Neuronal stem cell (in vitro differentiated cells): ENCODE results near the gene PLAAT2.

ENCODE experiments used
- DNase-seq: peaks from one replicate; pipeline ENCODE4 v3.0.0-alpha.2; 2013; ENCODE audit warnings: low spot score
- H2AFZ ChIP-seq: one replicate; pipeline ENCODE4 v1.6.1; 2013; ENCODE audit warnings: mild to moderate bottlenecking, low read length, inconsistent platforms
- H2AK5ac ChIP-seq: 2 replicates; pipeline ENCODE4 v1.6.1; 2013; ENCODE audit warnings: low read depth, mild to moderate bottlenecking, inconsistent platforms, low read length, moderate library complexity, mixed read lengths
- H2BK120ac ChIP-seq: 2 replicates; pipeline ENCODE4 v1.6.1; 2013; ENCODE audit warnings: low read depth, mild to moderate bottlenecking, inconsistent platforms, low read length, moderate library complexity, mixed read lengths
- H2BK12ac ChIP-seq: one replicate; pipeline ENCODE4 v1.6.1; 2013; ENCODE audit warnings: low read length, inconsistent platforms
- H2BK15ac ChIP-seq: 2 replicates; pipeline ENCODE4 v1.6.1; 2013; ENCODE audit warnings: mild to moderate bottlenecking, low read length, inconsistent platforms, mixed read lengths
- H2BK5ac ChIP-seq: one replicate; pipeline ENCODE4 v1.6.1; 2013; ENCODE audit warnings: inconsistent platforms, mild to moderate bottlenecking, low read length, moderate library complexity
- H3K14ac ChIP-seq: one replicate; pipeline ENCODE4 v1.6.1; 2013; ENCODE audit warnings: low read length, inconsistent platforms
- H3K18ac ChIP-seq: 2 replicates; pipeline ENCODE4 v1.6.1; 2013; ENCODE audit warnings: low read length, inconsistent platforms
- H3K23ac ChIP-seq: 2 replicates; pipeline ENCODE4 v1.6.1; 2013; ENCODE audit warnings: low read depth, mild to moderate bottlenecking, mixed read lengths, low read length, inconsistent platforms; ENCODE audit not compliant: poor library complexity
- H3K27ac ChIP-seq: replicated peaks from 3 replicates; pipeline ENCODE4 v1.5.1; 2013; ENCODE audit warnings: low read length, inconsistent platforms
- H3K27me3 ChIP-seq, 3 experiments: 2 replicates each; pipeline ENCODE4 v1.6.1; 2013; ENCODE audit warnings: low read length in 3 of 3, mild to moderate bottlenecking in 2 of 3, inconsistent platforms in 1 of 3, low read depth in 1 of 3, mixed read lengths in 1 of 3, moderate library complexity in 1 of 3; ENCODE audit not compliant: control insufficient read depth in 3 of 3, insufficient read depth in 3 of 3
- H3K36me3 ChIP-seq, 2 donors: replicated peaks in 1 of 2; 2 replicates each; pipeline ENCODE4 v1.6.1; 2013; ENCODE audit warnings: low read length in 2 of 2; ENCODE audit not compliant: control insufficient read depth in 2 of 2, insufficient read depth in 2 of 2
- H3K4ac ChIP-seq: 2 replicates; pipeline ENCODE4 v1.6.1; 2013; ENCODE audit warnings: inconsistent platforms, mild to moderate bottlenecking, low read length, moderate library complexity
- H3K4me1 ChIP-seq, 2 donors: 1 replicate in 1 of 2; 2 replicates in 1 of 2; pipeline ENCODE4 v1.6.1; 2013; ENCODE audit warnings: low read length in 2 of 2, low read depth in 1 of 2; ENCODE audit not compliant: control insufficient read depth in 2 of 2, insufficient read depth in 1 of 2
- H3K4me2 ChIP-seq: one replicate; pipeline ENCODE4 v1.6.1; 2013; ENCODE audit warnings: mild to moderate bottlenecking, low read length, inconsistent platforms; ENCODE audit not compliant: insufficient read depth, poor library complexity, severe bottlenecking
- H3K4me3 ChIP-seq, 2 donors: 2 replicates each; pipeline ENCODE4 v1.5.1; 2013; ENCODE audit warnings: low read length in 2 of 2, mild to moderate bottlenecking in 2 of 2, inconsistent platforms in 1 of 2, moderate library complexity in 1 of 2
- H3K79me1 ChIP-seq: one replicate; pipeline ENCODE4 v1.6.1; 2013; ENCODE audit warnings: low read depth, mild to moderate bottlenecking, inconsistent platforms, low read length, moderate library complexity
- H3K9ac ChIP-seq: one replicate; pipeline ENCODE4 v1.6.1; 2013; ENCODE audit warnings: mild to moderate bottlenecking, low read depth, low read length, inconsistent platforms; ENCODE audit not compliant: poor library complexity
- H3K9me3 ChIP-seq, 2 donors: replicated peaks in 1 of 2; 2 replicates each; pipeline versions ENCODE3 to v1.6.1; 2013; ENCODE audit warnings: low read length in 2 of 2, mild to moderate bottlenecking in 2 of 2, inconsistent platforms in 1 of 2, low read depth in 1 of 2, mixed read lengths in 1 of 2, moderate library complexity in 1 of 2; ENCODE audit not compliant: control insufficient read depth in 2 of 2, insufficient read depth in 1 of 2
- H4K8ac ChIP-seq: one replicate; pipeline ENCODE4 v1.6.1; 2013; ENCODE audit warnings: low read depth, mild to moderate bottlenecking, inconsistent platforms, low read length, moderate library complexity
- H4K91ac ChIP-seq: one replicate; pipeline ENCODE4 v1.6.1; 2013; ENCODE audit warnings: low read length, low read depth, mild to moderate bottlenecking, inconsistent platforms; ENCODE audit not compliant: poor library complexity
- WGBS, 2 donors: extraction: QIAGEN DNeasy Blood & Tissue Kit; methylation state at CpG; one replicate each; pipeline ENCODE4 v1.1.7; 2013; ENCODE audit warnings: missing lambda C conversion rate in 2 of 2, mixed read lengths in 1 of 2; ENCODE audit not compliant: insufficient read length in 2 of 2, insufficient replicate concordance in 1 of 2; ENCODE audit errors: extremely low coverage in 2 of 2; 5-methylcytosine and 5-hydroxymethylcytosine counted together

The PLAAT2 gene

DNA sequence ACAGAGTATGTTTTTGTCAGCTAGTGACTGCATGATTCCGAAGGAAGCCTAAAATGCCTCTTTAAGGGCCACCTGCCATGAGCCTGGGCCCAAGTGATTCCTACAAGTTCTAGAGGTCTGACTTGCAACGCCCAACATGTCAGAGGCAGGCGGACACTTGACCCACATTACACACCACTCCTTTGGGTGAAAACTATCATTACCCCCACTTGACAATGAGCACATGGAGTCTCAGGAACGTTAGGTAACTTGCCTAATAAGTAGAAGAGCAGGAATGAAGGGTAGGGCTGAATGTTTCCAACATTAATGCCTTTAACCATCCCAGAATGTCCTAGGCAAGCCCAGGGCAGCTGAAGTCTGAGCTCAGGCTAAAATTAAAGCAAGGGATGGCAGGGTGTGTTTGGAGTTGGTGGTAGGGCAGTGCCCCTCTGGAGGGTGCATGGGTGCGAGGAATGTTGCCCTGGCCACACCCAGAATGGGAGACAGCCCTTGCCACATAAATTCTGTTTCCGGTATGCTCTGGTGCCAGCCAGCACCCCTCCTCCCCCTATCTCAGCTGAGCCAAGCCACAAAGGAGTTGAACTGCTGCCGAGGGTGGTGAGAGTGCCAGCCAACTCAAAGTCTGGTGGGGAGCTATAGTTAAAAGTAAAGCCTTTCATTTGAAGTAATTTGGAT is 2.5 kb downstream of the PLAAT2 start:
- H3K4me2 ChIP-seq: no peak overlapping the region
- WGBS, 2 donors: no CpG with 5 or more reads among the region's 7 CpGs
- DNase-seq: no peak

DNA sequence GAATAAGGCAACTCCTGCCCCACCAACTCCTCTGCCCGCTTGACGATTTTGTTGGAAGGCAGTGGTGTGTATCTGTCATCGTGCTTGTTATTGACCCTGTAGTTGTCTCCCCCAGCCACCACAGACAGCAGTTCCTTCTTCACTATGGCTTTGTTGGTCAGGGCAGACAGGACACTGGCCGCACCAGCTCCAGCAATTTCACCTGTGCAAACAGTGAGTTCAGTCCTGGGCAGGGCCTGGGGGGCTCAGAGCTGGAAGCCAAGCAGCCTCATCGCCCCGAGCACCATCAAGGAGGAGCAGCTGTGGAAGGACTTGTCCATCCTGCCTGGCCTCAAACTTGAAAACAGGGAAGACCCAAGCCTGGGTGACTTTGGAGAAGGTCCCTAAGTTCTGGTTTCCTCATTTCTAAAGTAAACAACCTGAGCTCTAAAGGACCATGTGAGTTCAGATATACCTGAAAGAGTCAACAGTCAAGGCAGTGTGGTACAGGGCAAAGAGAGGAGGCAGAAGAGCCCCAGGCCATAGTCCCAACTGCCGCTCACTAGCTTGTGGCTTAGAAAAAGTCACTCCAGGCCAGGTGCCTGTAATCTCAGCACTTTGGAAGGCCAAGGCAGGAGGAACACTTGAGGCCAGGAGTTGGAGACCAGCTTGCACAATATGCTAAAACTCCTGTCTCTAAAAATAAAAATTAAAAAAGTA is 4.6 kb downstream of the PLAAT2 start:
- Histone ChIP-seq H3K23ac (no peak overlapping the region), H3K4me1 (peaks cover 2 to 5% of the 10 kb centered on the region in 2 donors), H3K9me3 (no peaks in the 10 kb centered on the region), H3K9ac (no peak overlapping the region), H4K91ac (no peak overlapping the region), H3K4ac (no peak overlapping the region), H3K14ac (peak overlapping the region; percentile 77), H3K79me1 (no peaks in the 10 kb centered on the region), H2BK15ac (no peak overlapping the region), H2BK5ac (peak overlapping the region; percentile 6), H2AK5ac (no peak overlapping the region), H3K18ac (peak overlapping the region; percentile 11), H2BK120ac (no peak overlapping the region), H2AFZ (no peak overlapping the region), H2BK12ac (no peak overlapping the region), H3K4me3 (no peak overlapping the region), H4K8ac (no peak overlapping the region), H3K36me3 (no peaks in the 10 kb centered on the region), H3K4me2 (no peak overlapping the region), H3K27ac (no peak overlapping the region), H3K27me3 (peaks cover 0 to 17% (median 0%) of the 10 kb centered on the region in 3 experiments)
- no peak for DNase-seq
- WGBS, 2 donors: no CpG with 5 or more reads among the region's 7 CpGs

More for the DNA sequence above, 2.5 kb downstream of the PLAAT2 start:
- H3K23ac ChIP-seq: no peak overlapping the region
- H3K27ac ChIP-seq: no peak overlapping the region
- no peak overlapping the region for H4K91ac ChIP-seq
- H2BK120ac ChIP-seq: no peak overlapping the region
- H4K8ac ChIP-seq: no peak overlapping the region
- H2BK12ac ChIP-seq: no peak overlapping the region
- H3K79me1 ChIP-seq: no peaks in the 10 kb centered on the region
- no peak overlapping the region for H3K4ac ChIP-seq
- H3K9me3 ChIP-seq: no peaks in the 10 kb centered on the region
- peaks cover 2 to 4% of the 10 kb centered on the region in 2 donors for H3K4me1 ChIP-seq
- no peak overlapping the region for H2BK5ac ChIP-seq
- peaks cover 0 to 14% (median 0%) of the 10 kb centered on the region in 3 experiments for H3K27me3 ChIP-seq
- no peak overlapping the region for H2BK15ac ChIP-seq
- H3K4me3 ChIP-seq: no peak overlapping the region
- H3K18ac ChIP-seq: no peak overlapping the region
- no peaks in the 10 kb centered on the region for H3K36me3 ChIP-seq
- no peak overlapping the region for H2AK5ac ChIP-seq
- no peak overlapping the region for H2AFZ ChIP-seq
- no peak overlapping the region for H3K14ac ChIP-seq
- H3K9ac ChIP-seq: no peak overlapping the region

- Histone ChIP-seq H3K4ac (no peak overlapping the region), H3K14ac (no peak overlapping the region), H3K9ac (no peak overlapping the region), H4K91ac (no peak overlapping the region), H3K4me3 (no peak overlapping the region), H4K8ac (no peak overlapping the region), H3K9me3 (no peaks in the 10 kb centered on the region), H3K18ac (no peak overlapping the region), H3K27ac (no peak overlapping the region), H3K4me2 (no peak overlapping the region), H2AFZ (no peak overlapping the region), H2BK120ac (no peak overlapping the region), H3K79me1 (no peaks in the 10 kb centered on the region), H2BK5ac (peak overlapping the region; percentile 6), H3K36me3 (no peaks in the 10 kb centered on the region), H2BK15ac (no peak overlapping the region), H3K27me3 (peaks cover 0 to 17% (median 0%) of the 10 kb centered on the region in 3 experiments), H3K4me1 (peaks cover 2 to 5% of the 10 kb centered on the region in 2 donors), H2BK12ac (no peak overlapping the region), H2AK5ac (no peak overlapping the region), H3K23ac (no peak overlapping the region)
- WGBS, 2 donors: no CpG with 5 or more reads among the region's 7 CpGs
- DNase-seq: no peak
Observed at GRCh38 chr11:63557570-63557969, 5.6 kb downstream of the PLAAT2 start.

- Histone ChIP-seq H2BK12ac (no peak overlapping the region), H3K79me1 (no peaks in the 10 kb centered on the region), H2AK5ac (no peak overlapping the region), H3K4ac (no peak overlapping the region), H2BK15ac (no peak overlapping the region), H2AFZ (no peak overlapping the region), H3K9me3 (no peaks in the 10 kb centered on the region), H3K4me2 (no peak overlapping the region), H3K27me3 (peaks cover 0 to 17% (median 0%) of the 10 kb centered on the region in 3 experiments), H3K36me3 (no peaks in the 10 kb centered on the region), H3K4me1 (peaks cover 4 to 5% of the 10 kb centered on the region in 2 donors), H3K18ac (no peak overlapping the region), H3K4me3 (no peak overlapping the region), H4K91ac (no peak overlapping the region), H2BK120ac (no peak overlapping the region), H2BK5ac (no peak overlapping the region), H4K8ac (no peak overlapping the region), H3K23ac (no peak overlapping the region), H3K27ac (no peak overlapping the region), H3K9ac (no peak overlapping the region), H3K14ac (no peak overlapping the region)
- WGBS, 2 donors: no CpG with 5 or more reads among the region's 7 CpGs
- no peak for DNase-seq
Observed at GRCh38 chr11:63556404-63557013, 6.7 kb downstream of the PLAAT2 start.
